HG02623 (cell line): Measurements from ENCODE around the gene RIMS1.
A peak's percentile ranks its signal among the peaks of the same experiment; 100 is the strongest.
"Not testable (repeated sequence)": the region's sequence is repeated elsewhere in the genome, so short reads cannot be mapped to it uniquely, and the experiment has no call there.

Experiments used
- ATAC-seq: cut with Tn5 transposase; IDR thresholded peaks from one replicate; pipeline ENCODE4 v1.9.1; 2021; ENCODE audit warnings: moderate library complexity; ENCODE audit not compliant: unreplicated experiment

RIMS1 gene

DNA sequence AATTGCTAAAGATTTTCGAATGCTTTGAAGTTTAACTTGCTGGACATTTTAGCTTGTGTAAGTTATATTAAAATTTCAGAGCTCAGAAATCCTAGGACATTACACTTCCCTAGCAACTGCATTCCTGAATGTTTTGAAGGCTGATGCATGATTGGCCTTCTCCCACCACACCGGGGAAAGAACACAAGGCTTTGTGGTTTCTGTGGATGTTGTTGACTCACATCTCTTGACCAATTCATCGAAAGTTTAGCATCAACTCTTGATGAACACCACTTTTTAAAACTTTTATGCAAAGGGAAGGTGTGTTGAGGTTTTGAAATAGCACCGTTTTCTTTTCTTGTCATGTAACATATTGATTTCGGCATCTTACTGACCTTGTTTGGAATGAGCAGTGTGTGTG lies 81.1 kb downstream of the RIMS1 start:
- ATAC-seq, result no peak

DNA sequence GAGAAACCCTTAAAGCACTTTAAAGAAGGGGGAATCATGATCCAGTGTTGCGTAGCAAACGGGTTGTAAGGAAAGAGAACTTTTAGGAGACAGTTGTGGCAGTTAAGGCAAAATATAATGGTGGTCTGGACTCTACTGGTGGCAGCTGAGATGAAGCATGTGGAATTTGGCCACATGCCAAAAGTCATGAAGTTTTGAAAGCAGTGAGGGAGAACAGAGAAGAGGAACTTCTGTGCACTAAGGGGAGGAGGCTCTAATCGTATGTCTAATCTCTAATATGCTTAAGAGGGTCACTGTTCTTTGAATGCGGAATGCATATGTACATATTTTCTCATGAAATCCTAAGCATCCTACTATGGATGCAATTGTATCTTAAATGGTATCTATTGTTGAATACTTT lies 91.5 kb downstream of the RIMS1 start:
- ATAC-seq, result no peak

- no peak for ATAC-seq
Observed at GRCh38 chr6:71979911-71980310, 93.6 kb downstream of the RIMS1 start.

- ATAC-seq, result peak; percentile 86
Observed at GRCh38 chr6:71982389-71982788, 96.0 kb downstream of the RIMS1 start.

DNA sequence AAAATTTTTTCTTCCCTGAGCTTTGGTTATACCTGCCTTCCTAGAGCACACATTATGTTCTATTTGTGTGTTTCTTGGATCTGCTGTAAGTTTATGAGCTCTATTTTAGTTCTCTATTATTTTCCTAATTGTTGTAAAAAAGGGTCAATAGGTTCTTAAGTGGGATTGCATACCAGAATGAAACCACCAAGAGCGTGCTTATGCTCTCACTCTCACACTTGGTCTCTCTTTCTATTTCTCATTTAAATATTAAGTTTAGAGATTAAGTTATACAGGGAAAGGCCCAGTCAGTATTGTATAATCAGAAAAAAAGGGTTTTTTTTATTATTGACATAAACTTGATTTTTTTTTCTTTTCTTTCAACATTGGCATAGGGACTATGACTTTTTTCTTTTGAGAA lies 96.8 kb downstream of the RIMS1 start:
- ATAC-seq, result no peak

- ATAC-seq, result no peak
Observed at GRCh38 chr6:71994705-71995271, 108.4 kb downstream of the RIMS1 start.

DNA sequence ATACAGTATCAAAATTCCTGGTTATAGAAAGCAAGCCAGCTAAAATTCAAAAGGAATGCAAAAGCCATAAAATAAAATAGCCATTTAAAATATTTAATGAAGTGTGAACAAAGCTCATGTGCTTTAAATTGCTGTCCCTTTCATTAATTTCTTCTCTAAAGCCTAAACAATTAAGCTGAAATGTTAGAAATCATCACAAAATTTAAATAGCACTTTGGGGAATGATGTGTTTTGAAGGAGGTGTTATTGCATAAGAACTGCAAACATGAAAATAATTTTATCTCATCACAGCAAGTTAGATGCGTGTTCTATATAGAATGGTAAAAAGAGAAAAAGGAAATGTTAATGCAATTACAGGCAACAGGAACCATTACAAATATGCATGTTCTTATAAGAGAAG lies 111.0 kb downstream of the RIMS1 start:
- no peak for ATAC-seq

DNA sequence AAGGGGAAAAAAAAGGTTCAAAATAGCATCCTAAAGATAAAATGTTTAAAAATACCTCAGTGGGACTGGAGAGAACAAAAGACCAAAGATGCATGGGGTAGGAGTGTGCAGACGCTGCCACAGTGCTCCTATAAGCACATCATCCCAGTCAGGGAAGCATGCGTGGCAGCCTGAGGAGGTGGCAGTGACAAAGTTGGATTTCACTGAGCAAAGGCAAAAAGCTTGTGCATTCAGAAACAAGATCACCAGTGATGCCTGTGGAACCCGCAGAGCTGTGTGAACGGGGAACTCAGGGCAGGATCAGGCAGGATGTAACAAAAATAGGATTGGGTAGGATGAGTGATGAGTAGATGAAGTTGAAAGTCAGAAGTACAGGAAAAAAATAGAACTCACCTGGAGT lies 116.1 kb downstream of the RIMS1 start:
- no peak for ATAC-seq

- ATAC-seq, result not testable (repeated sequence)
Observed at GRCh38 chr6:72006591-72006990, 120.2 kb downstream of the RIMS1 start.

DNA sequence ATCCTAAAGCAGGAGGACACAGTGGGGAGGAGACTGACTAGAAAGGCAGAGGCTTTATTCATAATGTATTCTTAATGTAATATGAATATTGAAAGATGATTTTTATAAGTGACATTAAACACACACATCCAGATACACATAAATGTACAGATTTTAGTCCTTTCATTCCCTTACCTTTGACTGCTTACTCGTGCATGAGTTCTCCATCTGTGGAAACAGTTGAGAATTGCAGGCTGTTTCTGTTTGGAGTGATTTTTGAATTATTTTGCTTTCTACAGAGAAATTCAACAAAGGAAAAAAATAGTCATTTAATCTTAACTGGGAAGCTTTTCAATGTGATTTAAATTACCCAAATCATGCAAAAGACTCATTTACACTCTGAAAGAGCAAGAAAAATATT lies 136.5 kb downstream of the RIMS1 start:
- no peak for ATAC-seq

- ATAC-seq, result no peak
Observed at GRCh38 chr6:72031471-72031870, 145.1 kb downstream of the RIMS1 start.

- no peak for ATAC-seq
Observed at GRCh38 chr6:72032086-72032485, 145.7 kb downstream of the RIMS1 start.

GRCh38 chr6:72035486-72035885 lies 149.1 kb downstream of the RIMS1 start:
- ATAC-seq, result no peak

DNA sequence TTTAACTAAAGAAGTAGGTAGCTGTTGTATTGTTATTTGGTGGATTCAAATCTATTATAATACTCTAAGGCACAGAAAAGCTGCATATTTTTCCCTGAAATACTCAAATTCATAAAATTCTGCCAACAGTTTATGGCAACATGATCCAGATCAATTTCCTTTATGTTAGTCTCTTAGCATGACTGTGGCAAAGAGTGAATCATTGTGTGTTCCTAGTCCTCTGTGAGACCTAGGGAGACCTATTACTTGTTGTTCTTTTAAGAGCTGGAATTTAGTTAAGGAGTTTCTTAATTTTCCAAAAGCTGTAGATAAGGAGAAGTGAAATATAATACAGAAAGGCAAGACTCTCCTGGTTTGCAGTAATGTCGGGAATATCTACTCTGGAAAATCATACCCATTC lies 149.6 kb downstream of the RIMS1 start:
- ATAC-seq, result no peak

GRCh38 chr6:72037006-72037405 lies 150.7 kb downstream of the RIMS1 start:
- ATAC-seq, result no peak

- ATAC-seq, result no peak
Observed at GRCh38 chr6:72040111-72040510, 153.8 kb downstream of the RIMS1 start.

DNA sequence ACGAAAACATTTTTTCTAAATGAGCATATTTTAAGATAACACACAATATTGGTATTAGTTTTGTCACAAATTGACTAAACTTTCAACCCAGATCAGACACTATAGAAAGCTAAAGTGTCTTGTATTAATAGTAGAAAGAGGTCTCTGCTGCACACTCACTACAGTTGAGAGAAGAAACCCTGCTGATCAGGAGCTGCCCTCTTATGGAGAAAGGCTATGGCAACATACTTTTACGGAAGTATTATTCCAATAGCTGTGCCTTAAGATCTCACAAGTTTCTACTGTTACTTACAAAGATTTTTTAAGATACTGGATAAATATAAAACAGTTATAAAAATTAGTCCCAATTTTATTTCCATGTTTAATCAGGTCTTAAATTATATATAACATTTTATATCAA lies 155.7 kb downstream of the RIMS1 start:
- no peak for ATAC-seq

DNA sequence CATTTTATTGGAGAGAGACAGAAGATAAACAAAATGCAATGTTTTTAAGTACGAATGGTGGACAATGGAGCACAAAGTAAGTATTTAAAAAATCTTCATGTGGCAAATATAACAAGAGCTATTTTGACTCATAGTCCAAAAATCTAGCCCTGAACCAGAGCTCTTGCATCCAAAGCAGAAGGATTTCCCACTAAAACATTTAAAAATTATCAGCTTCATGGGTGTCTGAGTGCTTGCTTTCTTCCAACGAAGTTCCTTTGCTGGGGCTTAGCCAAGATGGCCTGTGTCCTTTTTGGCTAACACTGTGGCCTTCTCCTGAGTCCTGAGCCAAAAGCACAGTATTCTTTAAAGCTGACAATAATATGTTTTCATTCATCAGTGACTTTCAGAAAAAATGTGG lies 161.7 kb downstream of the RIMS1 start:
- no peak for ATAC-seq

GRCh38 chr6:72049376-72049775 lies 163.0 kb downstream of the RIMS1 start:
- ATAC-seq, result no peak

DNA sequence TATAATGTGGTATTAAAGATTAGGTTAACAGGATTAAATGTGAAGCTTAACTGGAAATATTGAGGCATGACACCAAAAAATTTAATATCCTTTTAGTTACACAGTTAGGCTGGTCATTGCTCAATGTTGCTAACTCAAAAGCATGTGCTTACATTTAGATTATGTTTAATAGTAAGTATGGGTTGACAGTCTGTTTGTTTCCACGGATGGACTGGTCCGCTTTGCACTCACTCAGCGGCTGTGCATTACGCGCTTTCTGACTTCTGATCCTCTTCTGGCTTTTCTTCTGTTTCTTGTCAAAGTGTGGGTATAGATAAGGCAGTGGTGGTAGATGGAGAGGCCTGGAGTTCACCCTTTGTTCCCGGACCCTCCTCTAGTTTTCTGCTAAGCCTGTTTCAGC lies 174.9 kb downstream of the RIMS1 start:
- ATAC-seq, result no peak

DNA sequence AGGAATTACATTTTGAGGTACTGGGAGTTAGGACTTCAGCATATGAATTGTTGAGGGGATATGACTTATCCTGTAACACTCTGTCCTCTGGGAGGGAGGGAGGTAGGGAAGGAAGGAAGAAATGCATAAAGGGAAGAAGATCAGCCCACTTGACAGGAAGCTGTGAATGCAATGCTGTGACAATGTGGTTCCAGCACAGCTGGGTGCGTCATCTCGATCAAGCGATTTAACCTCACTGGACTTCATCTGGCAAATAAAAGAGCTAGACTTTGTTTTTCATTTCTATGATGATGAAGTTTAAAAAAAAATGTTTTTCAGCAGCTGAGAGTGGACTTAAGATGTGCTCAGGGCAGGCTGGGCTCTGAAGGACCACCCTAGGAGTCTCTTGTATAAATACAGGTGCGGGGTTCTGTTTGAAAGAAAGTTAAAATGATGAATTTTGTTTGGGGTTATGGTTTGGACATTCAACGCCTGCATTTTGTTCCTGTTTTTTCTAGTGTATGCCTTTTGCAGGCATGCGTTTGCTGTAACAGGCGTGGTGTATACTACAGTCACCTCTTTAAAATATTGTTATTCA lies 178.1 kb downstream of the RIMS1 start:
- ATAC-seq, result no peak

DNA sequence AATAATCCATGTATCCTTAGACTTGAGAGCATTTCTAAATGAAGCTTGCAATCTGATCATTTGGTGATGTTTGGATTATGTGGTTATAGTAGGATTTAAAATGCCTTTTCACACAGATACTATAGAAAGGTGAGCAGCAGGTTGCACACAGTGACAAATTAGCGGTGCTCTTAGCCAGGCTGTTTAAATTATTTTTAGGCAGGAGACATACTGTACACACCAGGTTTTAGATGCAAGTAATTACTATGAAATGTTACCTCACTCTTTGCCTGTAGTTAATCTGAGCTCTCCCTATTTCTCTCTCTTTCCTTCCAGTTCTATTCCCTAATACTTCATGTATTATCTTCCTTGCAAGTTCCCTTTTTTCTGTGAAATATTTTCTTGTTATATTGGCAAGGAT lies 191.7 kb downstream of the RIMS1 start:
- ATAC-seq, result no peak

DNA sequence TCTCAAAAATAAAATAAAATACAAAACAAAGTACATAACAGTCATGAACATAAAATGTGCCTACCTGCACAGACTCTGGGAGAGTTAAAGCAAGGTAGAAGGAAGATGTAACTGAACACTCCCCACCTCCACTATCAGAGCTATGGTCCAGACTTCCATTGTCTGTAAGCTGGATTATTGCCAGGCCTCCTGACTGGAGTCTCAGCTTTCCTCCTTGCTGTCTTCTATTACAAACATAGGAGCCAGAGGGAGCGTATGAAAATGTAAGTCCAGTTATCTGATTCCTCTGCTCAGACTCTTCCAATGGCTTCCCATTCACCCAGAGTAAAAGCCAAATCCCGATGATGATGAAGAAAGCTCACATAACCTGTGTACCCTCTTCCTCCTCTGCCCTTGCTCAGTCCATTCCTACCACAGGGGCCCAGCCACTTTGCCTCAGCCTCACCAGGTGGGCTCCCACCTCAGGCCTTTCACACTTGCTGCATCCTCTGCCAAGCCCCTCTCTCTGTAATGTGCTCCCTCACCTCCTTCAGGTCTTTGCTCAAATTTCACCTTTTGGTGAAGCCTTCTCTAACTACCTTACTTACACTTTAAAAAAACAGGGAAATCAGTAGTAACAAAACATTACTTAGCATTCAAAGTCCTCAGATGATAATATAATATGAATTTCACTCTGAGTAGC lies 194.1 kb downstream of the RIMS1 start:
- ATAC-seq, result no peak
